HG03439 (cell line): ENCODE results near the gene YIF1A.
"Not testable (repeated sequence)": the region's sequence is repeated elsewhere in the genome, so short reads cannot be mapped to it uniquely, and the experiment has no call there.

Experiments used
- ATAC-seq: cut with Tn5 transposase; IDR thresholded peaks from one replicate; pipeline ENCODE4 v1.9.1; 2021; ENCODE audit warnings: mild to moderate bottlenecking, moderate library complexity; ENCODE audit not compliant: unreplicated experiment

YIF1A gene

GRCh38 chr11:66311965-66312548 is 23.1 kb upstream of the YIF1A start:
- ATAC-seq: peak; percentile 70

GRCh38 chr11:66311470-66311964 is 22.6 kb upstream of the YIF1A start:
- peak; percentile 2 for ATAC-seq

DNA sequence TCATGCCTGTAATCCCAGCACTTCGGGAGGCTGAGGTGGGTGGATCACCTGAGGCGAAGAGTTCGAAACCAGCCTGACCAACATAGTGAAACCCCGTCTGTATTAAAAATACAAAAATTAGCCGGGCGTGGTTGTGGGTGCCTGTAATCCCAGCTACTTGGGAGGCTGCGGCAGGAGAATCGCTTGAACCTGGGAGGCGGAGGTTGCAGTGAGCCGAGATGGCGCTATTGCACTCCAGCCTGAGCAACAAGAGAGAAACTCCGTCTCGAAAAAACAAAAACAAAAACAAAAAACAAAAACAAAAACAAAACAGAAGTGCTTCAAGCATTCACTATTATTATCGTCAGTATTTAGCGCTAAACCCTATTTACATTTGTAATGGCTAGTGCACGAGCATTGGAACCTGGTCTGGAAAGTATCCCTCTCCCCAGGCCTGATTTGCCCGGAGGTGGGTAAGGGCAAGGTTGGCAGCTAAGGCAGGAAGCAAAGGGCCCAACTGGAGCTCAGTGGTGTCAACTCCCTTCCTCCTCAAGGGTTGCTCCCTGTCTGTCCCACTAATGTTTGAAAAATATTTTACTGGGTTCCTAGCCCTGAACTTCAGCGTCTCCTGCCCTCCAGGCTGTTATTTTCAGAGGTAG is 22.0 kb upstream of the YIF1A start:
- ATAC-seq: not testable (repeated sequence)

DNA sequence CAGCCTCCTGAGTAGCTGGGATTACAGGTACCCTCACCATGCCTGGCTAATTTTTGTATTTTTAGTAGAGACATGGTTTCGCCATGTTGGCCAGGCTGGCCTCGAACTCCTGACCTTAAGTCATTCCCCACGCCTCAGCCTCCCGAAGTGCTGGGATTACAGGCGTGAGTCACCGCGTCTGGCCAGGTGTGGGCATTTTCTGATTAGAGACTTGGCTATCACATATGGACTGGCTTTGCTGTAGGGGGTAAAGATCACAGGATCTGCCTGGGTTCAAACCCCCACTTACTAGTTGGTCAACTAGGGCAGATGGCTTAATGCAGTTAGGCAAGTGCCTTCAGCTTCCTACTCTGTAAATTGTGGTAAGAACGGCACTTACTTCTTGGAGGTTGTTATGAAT is 21.4 kb upstream of the YIF1A start:
- no peak for ATAC-seq

- ATAC-seq: no peak
These were observed 20.5 kb upstream of the YIF1A start for GRCh38 chr11:66309475-66309874.

DNA sequence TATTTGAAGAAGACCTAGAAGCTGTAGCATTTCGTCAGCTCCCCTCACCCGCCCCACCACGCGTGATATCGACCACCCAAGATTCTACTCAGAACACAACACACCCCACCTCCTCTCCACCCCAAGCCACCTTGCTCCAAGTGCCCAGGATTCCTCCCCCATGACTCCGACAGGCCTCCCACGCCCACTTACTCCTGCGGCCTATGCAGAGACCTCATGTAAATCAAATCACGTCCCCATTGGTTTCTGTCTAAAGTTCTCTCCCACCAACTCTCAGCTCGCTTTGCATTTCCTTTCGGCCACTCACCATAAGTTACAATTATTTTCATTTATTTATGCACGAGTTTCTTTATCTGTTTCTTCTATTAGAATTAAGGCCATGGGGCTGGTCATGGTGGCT is 13.7 kb upstream of the YIF1A start:
- no peak for ATAC-seq

DNA sequence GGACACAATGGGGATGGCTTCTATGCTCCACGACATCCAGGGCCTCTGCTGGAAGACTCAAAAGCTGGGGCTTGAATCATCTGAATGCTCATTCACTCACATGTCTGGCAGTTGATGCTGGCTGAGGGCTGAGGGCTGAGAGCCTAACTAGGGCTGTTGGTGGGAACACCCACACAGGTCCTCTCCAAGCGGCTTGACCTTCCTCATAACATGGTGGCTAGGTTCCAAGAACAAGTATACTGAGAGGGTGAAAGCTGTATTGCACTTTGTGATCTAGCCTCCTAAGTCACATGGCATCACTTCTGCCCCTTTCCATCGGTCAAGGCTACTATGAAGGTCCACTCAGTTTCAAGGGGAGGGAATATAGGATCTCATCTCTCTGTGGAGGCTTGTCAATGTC is 10.2 kb upstream of the YIF1A start:
- ATAC-seq: no peak

- no peak for ATAC-seq
These were observed 8.7 kb upstream of the YIF1A start for GRCh38 chr11:66297610-66298009.

DNA sequence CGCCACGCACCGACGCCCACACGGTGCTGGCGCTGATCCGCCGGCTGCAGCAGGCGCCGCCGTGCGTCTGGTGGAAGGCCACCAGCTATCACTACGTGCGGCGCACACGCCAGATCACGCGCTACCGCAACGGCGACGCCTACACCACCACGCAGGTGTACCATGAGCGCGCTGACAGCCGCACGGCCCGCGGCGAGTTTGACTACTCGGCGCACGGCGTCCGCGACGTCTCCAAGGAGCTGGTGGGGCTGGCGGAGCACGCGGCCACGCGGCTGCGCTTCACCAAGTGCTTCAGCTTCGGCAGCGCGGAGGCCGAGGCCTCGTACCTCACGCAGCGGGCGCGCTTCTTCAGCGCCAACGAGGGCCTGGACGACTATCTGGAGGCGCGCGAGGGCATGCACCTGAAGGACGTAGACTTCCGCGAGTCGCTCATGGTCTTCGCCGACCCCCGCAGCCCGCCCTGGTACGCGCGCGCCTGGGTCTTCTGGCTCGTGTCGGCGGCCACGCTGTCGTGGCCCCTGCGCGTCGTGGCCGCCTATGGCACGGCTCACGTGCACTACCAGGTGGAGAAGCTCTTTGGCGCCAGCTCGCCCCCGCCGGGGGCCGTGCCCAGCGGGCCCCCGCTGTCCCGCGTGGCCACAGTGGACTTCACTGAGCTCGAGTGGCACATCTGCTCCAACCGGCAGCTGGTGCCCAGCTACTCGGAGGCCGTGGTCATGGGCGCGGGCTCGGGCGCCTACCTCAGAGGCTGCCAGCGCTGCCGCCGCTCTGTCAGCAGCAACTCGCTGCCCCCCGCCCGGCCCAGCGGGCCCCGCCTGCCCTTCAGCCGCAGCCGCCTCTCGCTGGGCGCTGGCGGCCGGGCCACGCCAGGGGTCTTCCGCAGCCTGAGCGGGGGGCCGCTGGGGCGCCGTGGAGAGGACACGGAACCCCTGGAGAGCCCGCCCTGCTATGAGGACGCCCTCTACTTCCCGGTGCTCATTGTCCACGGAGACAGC is 6.0 kb upstream of the YIF1A start:
- ATAC-seq: no peak

DNA sequence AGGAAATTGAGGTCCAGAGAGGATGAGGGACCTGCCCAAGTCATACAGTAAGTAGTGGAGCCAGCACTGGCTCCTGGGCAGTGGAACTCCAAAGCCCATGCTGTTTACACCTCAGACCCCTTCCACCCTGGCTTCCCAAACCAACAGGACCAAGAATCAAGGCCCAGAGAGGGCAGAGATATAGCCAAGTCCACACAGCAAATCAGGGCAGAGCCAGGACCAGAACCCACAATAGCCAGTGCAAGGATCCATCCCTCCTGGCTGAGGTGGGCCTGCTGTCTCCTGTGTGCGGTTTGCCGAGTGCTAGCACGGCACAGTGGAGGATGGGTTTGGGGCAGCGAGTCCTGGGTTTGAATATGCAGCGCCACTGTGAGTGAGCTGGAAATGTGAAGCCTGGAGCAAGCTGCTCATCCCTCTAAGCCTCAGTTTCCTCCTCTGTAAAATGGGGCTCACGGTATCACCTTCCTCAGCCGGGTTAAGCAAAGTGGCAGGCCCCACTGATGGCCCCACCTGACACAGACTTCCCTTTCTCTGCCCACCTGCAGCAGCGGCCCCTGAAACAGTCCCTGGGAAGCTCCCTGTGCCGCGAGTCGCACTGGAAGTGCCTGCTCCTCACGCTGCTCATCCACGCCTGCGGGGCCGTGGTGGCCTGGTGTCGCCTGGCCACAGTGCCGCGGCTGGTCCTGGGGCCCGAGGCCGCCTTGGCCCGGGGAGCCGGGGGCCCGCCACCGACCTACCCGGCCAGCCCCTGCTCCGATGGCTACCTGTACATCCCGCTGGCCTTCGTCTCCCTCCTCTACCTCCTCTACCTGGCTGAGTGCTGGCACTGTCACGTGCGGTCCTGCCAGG is 5.1 kb upstream of the YIF1A start:
- ATAC-seq: no peak

DNA sequence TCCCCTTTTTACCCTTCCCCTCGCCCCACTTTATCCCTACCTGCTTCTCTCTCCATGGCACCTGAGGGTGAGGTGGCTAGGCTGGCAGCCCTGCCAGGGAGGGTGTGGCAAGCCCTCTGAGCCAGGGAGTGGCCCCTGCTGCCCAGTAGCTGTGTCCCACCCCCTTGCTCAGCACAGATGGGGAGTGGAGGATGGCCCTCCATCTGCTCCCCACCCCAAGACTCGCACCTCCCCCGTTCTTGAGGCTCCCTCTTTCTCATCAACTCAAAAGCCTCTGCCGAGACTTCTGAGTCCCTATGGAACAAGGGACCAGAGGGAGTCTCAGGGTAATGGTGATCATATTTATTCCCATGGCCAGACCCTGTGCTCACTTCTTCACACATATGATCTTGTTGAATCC is 4.4 kb upstream of the YIF1A start:
- no peak for ATAC-seq

- no peak for ATAC-seq
These were observed 3.8 kb upstream of the YIF1A start for GRCh38 chr11:66292543-66293332.

DNA sequence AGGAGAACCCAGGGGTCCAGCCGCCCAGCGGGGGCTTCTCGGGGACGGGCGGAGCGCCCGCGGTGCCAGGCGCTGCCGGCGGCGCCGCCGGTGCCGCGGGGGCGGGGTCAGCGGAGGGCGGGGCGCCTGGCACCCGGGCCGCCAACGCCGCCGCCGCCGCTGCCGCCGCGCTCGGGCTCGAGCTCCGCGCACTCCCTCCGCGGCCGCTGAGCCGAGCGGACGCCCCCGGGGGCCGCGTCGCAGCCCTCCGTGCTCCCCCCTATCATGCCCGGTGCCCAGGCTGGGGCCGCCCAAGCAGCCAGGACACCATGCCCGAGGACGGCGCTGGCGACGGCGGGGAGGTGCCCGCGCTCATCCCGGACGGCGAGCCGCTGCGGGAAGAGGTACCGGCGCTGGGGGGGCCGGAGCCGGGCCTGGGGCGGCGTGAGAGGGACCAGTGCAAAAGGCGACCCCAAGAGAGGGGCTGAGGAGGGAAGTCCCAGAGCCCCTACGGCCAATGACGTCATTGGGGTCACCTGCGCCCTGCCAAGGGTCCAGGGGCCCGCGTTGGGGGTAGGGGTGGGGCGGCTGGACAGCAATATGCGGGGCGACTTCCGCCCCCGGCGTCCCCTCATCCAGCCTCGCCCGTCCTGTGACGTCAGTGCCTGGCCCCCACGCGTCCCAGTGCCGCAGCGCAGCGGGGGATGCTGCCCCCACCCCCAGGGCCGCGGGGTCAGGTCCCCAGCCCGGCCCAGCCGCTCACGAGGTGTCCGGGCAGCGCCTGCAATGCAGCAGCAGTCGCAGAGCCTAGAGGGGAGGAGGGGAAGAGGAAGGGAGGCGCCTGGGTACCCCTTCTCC is 3.0 kb upstream of the YIF1A start, which contains the start of gene TMEM151A:
Gene TMEM151A, plus strand, starts transcription at position 189 of the 837 bp plus-strand sequence. Its CDS starts 120 bp downstream, at position 309.
- ATAC-seq: no peak

DNA sequence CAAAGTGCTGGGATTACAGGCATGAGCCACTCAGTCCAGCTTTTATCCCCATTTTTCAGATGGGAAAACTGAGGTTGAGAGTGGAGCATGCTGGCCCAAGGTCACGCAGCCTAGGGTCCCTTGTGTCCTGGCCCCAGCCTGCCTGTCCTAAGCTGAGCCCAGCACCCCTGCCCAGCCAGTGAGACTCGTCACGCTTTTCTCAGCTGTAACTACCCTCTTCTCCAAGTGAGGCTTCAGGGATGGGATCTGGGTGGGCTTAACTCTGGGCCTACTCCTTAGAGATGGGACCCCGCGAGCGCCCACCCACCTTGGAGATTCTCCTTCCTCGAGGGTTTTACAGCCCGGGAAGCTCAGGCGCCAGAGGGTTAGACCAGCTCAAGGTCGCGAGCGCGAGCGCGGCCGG is 2.4 kb upstream of the YIF1A start:
- ATAC-seq: no peak

GRCh38 chr11:66290330-66290621 is 1.3 kb upstream of the YIF1A start:
- no peak for ATAC-seq

GRCh38 chr11:66289548-66290329 is 796 bp upstream of the YIF1A start:
- peak; percentile 38 for ATAC-seq

- no peak for ATAC-seq
These were observed 863 bp downstream of the YIF1A start for GRCh38 chr11:66287889-66288670.
